Astrocyte of the spinal cord (primary cell): ENCODE measurements around the gene KRIT1.
"Not testable (repeated sequence)": the region's sequence is repeated elsewhere in the genome, so short reads cannot be mapped to it uniquely, and the experiment has no call there.

Source experiments
- DNase-seq: peaks from one replicate; pipeline ENCODE4 v3.0.0; 2011; ENCODE audit warnings: low read depth, low spot score
- H3K4me3 ChIP-seq: 2 replicates; pipeline ENCODE4 v1.5.1; 2011; ENCODE audit warnings: low read depth, mild to moderate bottlenecking, low read length, moderate library complexity
- in situ Hi-C: cut with HindIII; loops from 2 replicates; pipeline ENCODE4 v1.10.0; 2017; ENCODE audit warnings: low sequenced_read_pairs
- TF ChIP-seq, protein P1 (sequence below): IDR thresholded peaks from 2 replicates; pipeline ENCODE4 v1.5.1; 2012; ENCODE audit warnings: low read depth, mild to moderate bottlenecking, low read length, inconsistent platforms

KRIT1 gene

GRCh38 chr7:92266415-92267241, 20.9 kb upstream of the KRIT1 start:
- TF ChIP-seq, protein P1, sequence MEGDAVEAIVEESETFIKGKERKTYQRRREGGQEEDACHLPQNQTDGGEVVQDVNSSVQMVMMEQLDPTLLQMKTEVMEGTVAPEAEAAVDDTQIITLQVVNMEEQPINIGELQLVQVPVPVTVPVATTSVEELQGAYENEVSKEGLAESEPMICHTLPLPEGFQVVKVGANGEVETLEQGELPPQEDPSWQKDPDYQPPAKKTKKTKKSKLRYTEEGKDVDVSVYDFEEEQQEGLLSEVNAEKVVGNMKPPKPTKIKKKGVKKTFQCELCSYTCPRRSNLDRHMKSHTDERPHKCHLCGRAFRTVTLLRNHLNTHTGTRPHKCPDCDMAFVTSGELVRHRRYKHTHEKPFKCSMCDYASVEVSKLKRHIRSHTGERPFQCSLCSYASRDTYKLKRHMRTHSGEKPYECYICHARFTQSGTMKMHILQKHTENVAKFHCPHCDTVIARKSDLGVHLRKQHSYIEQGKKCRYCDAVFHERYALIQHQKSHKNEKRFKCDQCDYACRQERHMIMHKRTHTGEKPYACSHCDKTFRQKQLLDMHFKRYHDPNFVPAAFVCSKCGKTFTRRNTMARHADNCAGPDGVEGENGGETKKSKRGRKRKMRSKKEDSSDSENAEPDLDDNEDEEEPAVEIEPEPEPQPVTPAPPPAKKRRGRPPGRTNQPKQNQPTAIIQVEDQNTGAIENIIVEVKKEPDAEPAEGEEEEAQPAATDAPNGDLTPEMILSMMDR, result no peak
- no peak overlapping the region for H3K4me3 ChIP-seq
- no peak for DNase-seq
- in situ Hi-C loops, result no loop called here

DNA sequence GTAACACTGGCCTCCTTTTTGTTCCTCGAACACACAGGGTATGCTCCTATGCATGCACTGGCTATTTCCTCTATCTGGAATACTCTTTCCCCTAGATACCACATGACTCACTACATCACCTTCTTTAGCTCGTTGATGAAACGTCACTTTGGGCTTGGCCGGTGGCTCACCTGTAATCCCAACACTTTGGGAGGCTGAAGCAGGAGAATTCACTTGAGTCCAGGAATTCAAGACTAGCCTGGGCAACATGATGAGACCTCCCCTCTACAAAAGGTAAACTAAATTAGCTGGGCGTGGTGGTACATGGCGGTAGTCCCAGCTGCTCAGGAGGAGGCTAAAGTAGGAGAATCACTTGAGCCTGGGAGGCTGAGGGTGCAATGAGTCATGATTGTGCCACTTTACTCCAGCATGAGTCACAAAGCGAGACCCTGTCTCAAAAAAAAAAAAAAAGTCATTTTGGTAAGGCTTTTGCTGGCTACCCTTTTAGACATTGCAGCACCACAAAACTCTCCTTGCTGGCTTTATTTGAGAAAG, 14.6 kb upstream of the KRIT1 start:
- TF ChIP-seq, protein P1, result no peak
- peak; percentile 40 for DNase-seq
- in situ Hi-C loops, result no loop called here
- no peak overlapping the region for H3K4me3 ChIP-seq

DNA sequence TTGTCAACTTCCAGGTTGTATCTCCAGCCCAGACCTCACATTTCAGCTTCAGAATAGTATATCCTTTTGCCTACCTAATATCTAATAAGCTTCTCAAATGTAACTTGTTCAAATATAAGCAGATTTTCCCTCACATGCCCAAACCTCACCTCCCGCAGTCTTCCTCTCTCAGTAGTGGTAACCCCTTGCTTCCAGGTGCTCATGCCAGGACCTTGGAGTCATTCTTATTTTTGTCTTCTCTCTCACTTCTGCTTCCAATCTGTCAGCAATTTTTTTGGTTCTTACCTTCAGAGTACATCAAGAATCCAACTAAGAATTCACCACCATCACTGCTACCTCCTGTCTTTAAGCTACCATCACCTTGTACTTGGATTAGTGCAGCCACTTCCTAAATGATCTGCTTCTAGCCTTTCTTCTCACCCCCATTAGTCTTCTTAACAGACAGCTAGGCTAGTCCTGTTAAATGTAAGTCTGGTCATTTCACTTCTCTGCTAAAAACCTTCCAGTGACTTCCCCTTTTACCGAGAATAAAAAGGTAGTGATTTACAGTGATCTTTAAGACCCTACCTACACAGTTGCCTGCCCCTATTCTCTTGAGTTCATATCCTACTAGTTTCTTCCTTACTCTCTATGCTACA, 14.0 kb upstream of the KRIT1 start:
- DNase-seq, result no peak
- in situ Hi-C loops, result no loop called here
- no peak overlapping the region for H3K4me3 ChIP-seq
- TF ChIP-seq, protein P1, result no peak

DNA sequence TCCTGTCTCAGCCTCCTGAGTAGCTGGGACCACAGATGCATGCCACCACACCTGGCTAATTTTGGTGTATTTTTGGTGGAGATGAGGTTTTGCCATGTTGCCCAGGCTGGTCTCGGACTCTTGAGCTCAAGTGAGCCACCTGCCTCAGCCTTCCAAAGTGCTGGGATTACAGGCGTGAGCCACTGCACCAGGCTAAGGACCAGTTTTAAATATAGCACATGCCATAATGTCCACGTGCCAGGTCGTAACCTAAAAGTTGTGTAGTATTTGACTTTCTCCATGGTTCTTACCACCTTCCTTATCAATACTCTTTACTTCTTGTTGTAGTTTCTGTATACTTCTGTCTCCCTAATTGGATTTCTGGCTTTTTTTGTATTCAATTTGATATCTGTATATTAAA, 13.3 kb upstream of the KRIT1 start:
- in situ Hi-C loops, result no loop called here
- no peak for DNase-seq
- TF ChIP-seq, protein P1, result no peak
- no peak overlapping the region for H3K4me3 ChIP-seq

GRCh38 chr7:92255308-92255707, 9.6 kb upstream of the KRIT1 start:
- H3K4me3 ChIP-seq, result no peak overlapping the region
- TF ChIP-seq, protein P1, result no peak
- in situ Hi-C loops, result no loop called here
- DNase-seq, result peak; percentile 83

- H3K4me3 ChIP-seq, in situ Hi-C loops: not testable (repeated sequence)
- DNase-seq, result peak; percentile 27
Measured at GRCh38 chr7:92254800-92255199, 9.1 kb upstream of the KRIT1 start.

GRCh38 chr7:92253251-92253650, 7.5 kb upstream of the KRIT1 start:
- in situ Hi-C loops, result no loop called here
- no peak for DNase-seq
- no peak overlapping the region for H3K4me3 ChIP-seq
- TF ChIP-seq, protein P1, result no peak
